ENCODE measurements around the gene TFDP3.

TFDP3 gene, protein sequence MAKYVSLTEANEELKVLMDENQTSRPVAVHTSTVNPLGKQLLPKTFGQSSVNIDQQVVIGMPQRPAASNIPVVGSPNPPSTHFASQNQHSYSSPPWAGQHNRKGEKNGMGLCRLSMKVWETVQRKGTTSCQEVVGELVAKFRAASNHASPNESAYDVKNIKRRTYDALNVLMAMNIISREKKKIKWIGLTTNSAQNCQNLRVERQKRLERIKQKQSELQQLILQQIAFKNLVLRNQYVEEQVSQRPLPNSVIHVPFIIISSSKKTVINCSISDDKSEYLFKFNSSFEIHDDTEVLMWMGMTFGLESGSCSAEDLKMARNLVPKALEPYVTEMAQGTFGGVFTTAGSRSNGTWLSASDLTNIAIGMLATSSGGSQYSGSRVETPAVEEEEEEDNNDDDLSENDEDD

DNA sequence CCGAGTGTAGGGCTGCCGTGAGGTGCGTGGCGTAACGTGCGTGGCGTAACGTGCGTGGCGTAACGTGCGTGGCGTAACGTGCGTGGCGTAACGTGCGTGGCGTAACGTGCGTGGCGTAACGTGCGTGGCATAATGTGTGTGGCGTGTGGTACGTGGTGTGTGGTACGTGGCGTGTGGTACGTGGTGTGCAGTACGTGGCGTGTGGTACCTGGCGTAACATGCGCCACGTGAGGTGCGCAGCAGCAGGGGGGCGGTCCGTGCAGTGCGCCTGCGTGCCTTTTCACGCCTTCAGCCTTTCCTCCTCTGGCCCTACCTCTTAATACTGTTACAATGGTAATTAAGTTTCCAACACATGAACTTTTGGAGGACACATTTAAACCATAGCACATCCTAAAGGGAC lies at the start of gene TFDP3:
TFDP3 (minus strand) TSS at position 26 of the 400 bp plus-strand sequence. CDS start 95 bp downstream, outside the sequence.
- no peak for DNase-seq (ENCODE audit: low read depth)

DNA sequence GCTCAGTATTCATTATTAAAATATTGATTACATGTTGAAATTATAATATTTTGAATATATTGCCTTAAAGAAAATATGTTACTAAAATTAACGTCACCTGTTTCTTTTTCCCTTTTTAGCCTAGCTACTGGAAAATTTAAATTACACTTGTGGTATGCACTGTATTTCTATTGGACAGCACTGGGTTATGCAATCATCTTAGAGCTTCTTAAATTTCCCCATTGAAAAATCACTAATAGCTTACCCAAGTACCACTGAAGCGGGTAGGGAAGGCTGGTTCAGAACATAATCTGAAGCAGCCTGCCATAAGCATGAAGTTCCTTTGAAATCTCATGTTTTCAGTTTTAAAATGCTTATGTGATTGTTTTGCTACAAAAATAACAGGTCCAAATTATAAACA lies 49.5 kb upstream of the TFDP3 start:
- no peak for DNase-seq (ENCODE audit: low read depth)

DNA sequence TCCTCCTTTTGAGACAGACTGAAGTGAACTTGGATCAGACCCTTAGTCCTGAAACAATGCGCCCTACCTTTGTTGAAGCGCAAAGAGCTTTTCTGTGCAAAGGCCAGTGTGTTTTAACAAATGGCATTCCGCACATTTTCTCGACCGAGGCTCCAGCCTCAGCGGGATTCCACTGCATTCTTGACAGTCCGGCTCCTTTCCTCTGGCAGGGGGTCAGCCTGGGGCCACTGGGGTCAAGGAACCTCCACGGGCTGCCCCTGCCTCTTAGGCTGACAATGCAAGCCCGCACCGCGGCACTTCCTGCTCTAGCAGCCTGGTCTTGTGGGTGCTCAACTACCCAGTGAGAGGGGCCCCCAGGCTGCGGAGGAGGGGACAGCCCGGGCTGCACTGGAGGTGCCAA lies 47.2 kb upstream of the TFDP3 start:
- DNase-seq (ENCODE audit: low read depth): peak; percentile 1

DNA sequence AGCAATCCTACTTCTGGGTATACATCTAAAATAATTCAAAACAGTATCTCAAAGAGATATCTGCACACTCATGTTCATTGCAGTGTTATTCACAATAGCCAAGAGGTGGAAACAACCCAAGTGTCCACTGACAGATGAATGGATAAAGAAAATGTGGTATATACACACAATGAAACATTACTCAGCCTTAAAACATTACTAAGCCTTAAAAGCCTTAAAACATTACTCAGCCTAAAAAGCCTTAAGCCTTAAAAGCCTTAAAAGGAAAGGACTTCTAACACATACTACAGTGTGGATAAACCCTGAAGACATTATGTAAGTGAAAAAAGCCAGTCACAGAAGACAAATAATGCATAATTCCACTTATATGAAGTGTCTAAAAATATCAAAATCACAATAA lies 40.3 kb upstream of the TFDP3 start:
- DNase-seq (ENCODE audit: low read depth): peak; percentile 47

DNA sequence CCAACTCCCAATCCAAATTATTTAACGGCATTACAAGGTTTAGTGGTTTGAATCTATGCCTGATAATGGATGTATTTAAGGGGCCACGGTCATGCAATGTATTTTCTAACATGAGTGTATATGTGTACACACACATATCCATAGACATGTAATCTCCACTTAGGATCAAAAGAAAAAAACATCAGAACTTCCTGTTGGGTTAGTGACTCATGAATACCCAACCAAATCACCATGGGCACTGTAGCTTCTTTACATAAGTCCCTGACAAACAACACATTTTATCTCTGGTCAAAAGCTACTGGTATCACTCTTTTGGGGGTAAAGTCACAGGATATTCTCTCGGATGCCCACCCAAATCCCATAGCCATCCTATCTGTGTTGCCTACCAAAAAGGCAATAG lies 36.5 kb upstream of the TFDP3 start:
- peak; percentile 44 for DNase-seq (ENCODE audit: low read depth)

DNA sequence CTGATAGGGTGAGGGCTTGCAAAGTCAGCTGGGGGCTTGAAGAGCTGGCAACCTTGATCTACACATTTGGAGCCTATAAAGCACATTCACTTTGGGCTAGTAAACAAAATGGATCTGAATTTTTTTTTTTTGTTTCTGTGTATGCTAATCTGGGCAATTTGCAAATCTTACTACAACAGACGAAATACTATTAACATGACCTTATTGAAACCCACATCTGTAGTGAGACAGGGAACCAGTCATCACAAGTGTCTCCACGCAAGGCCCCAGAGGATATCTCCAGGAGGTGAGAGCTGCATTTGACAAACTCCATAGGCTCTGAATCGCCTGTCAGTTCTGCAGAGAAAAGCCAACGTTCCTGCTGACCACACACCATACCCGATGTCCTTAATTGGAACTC lies 33.0 kb upstream of the TFDP3 start:
- no peak for DNase-seq (ENCODE audit: low read depth)

DNA sequence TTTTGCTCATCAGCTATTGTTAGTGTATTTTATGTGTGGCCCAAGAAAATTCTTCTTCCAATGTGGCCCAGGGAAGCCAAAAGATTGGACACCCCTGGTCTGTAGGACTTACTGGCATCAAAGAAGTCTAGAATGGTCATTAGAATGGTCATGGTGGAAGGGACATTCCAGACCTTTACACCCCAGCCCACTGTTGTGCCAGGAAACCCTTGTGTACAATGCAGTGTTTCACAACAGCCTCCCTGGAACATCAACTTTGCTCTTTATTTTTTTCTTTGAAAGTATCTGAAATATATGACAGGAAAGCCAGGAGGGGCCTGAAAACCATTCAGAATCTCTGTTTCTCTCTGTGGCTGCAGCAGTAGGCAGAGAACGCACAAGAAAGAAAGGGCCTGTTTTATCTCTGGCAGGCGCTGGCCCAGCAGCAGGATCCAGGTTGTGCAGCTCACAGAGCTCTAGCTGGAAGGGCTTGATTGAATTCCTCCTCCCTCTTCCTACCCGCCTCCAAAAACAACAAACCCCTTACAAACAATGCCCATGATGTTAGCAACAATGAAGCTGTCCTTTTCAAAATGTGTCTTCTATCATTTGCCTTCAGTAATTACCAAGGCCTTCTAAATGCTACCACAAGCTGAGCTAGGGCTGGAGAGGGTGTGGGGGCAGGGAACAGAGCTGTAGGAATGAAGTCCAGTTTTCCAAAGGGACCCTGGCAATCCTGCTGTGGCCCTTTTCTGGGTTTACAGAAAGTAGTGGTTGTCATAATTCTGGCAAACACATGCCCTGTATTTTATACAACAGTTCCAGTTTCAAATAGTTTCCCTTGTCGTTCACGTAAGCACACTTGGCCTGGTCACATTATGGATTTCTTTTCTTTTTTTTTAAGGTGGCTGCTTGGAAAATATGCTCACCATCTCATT lies 32.3 kb upstream of the TFDP3 start:
- DNase-seq (ENCODE audit: low read depth): no peak

DNA sequence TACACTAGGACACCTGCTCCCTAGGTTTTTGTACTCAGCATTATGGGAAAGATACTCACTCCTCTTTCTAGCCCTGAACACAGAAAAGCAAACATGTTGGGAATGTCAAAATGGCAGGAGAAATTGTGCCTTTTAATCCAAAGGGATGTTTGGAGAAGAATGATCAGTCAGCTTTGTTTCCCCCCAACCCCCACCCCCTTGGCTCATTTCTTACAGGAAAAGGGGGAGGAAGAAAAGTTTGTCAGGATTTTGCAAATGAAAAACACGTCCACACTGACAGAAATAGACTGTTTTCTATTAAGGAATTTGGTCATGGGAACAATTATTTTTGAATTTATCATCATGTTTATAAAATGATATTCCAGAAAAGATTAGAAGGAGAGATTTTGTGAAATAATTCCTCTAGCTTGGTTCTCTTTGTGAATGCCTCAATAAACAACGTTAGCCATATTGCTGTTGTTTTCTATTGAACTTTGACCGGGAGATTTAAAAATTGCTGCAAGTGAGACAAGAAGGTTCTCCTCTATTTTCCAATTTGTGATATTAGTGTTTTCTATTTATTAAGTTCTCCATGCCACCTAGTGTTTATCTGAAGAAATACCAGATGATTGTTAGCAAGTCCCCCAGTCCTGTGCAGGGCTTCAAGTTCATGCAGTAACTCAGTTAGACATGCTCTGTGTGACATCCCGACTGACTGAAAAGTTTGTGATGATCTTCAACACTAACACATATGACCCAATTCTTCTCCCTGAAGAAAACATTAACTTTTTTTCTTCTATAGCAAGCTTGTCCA lies 31.3 kb upstream of the TFDP3 start:
- DNase-seq (ENCODE audit: low read depth): no peak

DNA sequence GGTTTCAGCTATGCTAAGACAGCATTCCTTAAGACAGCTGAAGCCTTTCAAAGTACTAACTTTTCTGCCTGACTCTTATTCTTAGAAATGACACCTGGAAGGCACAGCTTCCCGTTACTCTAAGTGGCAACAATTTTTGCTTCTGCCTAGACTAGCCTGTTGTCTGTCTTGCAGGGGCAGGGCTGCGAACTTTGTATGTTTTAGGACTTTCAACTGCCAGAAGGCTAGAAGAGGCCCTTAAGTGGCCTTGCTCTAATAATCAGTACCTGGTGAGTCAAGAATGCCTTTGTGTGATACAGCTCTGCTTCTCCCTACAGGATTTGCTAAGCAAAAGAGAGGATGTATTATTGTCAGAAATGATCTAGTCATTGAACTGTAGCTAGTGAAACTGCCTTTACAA lies 30.0 kb upstream of the TFDP3 start:
- no peak for DNase-seq (ENCODE audit: low read depth)

DNA sequence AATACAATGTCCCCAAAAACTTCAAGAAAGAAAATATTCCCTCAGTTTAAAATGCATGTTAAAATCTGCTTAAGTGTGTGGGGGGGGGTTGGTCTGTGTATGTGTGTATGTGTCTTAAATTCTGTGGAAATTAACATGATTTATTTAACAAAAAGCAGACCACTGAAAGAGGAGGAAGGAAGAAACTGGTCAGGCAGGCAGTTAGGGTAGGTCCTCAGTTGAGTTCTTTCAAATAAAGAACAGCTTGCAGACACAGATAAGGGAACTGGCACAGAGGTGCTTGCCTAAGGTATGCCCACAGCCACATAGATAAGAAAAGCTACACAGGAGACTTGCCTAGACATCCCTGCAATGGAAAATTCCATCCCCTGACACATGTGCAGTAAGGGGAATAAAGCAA lies 28.8 kb upstream of the TFDP3 start:
- no peak for DNase-seq (ENCODE audit: low read depth)

DNA sequence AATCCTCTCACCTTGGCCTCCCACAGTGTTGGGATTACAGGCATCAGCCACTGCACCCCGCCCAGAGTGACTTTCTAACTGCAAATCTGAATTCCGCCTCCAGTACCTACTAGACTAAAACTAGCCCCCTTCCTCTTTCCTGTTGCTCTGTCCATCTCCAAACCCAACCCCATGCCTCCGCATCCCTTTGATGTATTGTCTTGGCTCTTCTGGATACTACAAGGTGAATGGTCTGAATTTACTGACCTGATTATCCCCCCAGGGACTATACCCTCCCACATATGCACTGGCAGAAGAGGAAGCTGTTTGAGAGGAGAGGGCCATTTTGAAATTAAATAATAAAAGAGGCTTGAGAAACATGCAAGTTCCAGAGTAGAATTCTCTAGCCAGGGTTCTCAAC lies 17.7 kb upstream of the TFDP3 start:
- DNase-seq (ENCODE audit: low read depth): no peak

DNA sequence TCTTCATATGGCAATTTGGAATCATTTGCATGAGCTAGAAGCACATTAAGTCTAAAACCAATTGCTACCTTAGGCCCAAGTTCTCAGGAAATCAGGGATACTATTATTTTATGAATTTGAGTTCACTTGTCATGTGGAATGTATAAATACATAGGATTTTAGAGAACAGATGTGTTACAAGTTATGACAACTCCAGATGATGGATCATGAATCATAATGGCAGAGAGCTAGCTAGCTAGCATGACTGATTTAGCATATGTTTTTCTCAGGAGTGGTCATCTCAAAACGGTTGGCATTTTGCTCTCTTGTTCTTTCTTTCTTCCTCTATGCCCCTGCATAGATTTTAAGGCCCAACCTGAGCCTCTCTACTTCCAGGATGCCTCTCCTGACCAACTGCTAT lies 14.2 kb upstream of the TFDP3 start:
- DNase-seq (ENCODE audit: low read depth): no peak

DNA sequence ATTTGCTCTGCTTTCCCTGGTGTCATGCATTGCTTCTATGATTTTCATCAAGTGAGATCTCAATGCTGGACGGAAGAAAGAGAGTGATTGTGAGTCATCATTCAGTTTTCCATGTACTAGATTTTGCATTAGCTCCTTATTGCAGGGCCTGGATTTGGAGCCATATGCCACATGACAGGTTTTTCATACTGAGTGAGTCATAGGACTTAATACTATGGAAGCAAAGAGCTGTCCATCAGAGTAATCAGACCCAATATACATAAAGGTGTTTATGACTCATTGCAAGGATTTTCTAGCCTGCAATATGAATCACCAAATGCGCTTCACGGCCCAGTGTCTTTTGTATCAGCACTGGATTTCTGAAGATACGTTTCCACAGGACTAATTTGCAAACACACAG lies 11.2 kb upstream of the TFDP3 start:
- no peak for DNase-seq (ENCODE audit: low read depth)

DNA sequence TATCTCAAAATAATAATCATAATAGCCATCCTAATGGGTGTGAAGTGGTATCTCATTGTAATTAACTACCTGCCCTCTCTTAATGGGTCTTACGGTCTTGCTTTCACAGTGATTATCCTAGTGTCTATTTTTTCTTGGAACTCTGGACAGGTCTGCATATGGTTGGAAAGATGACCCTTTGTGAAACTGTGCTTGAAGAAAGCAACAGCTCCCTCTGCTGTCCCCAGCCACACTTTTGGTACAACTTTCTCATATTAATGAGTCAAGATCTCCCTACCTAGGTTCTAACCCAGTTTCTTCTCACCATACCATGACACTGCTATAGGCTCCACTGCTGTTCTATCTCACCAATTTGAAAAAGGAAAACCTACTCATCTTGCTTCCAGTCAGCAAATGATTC lies 2.4 kb downstream of the TFDP3 start:
- no peak for DNase-seq (ENCODE audit: low read depth)

DNA sequence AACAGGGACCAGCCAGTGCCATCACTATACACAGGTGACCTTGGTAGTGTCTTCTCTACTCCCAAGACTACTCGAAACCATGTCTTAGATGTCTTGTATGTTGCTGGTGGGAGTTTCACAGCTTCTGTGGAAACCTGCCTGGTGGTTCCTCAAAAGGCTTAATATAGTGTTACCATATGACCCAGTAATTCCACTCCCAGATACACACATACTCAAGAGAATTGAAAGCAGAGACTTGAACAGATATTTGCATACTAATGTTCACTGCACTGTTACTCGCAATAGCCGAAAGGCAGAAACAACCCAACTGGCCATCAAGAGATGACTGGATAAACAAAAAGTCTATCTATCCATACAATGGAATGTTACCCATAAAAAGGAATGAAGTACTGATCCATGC lies 3.1 kb downstream of the TFDP3 start:
- DNase-seq (ENCODE audit: low read depth): no peak

DNA sequence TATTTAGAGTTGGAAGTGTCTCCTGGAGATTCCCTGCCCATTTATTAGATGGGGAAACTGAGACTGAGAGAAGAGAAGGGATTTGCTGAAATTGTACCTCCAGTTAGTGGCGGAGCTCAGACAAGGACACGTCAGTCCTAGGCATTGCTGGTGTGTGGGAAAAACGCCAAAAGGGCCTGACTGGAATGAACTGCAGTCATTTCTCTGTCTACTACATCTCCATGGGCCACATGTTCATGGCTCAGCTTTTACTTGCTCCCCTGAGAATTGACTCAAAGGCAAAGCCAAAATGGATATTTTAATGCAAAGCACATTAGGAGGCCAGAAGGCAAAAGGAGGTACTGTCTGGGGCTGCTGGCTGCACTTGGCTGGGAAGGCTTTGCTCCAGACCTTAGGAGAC lies 3.9 kb downstream of the TFDP3 start:
- DNase-seq (ENCODE audit: low read depth): no peak

DNA sequence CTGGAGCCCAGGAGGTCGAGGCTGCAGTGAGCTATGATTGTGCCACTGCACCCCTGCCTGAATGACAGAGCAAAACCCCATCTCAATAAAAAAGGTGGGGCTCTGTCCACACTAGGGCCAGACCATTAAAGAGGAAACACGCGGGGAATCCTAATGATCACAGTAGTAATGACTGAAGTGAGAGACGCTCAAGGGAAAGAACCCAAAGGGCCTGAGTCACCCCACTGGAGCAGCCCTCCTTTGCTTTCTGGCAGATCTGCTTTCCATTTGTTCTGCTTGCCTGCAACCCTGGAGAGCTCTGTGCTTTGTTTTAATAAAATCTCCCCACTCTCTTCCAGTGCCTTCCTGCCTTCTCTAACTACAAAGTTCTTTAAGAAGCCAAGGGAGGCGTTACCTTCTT lies 5.0 kb downstream of the TFDP3 start:
- no peak for DNase-seq (ENCODE audit: low read depth)

DNA sequence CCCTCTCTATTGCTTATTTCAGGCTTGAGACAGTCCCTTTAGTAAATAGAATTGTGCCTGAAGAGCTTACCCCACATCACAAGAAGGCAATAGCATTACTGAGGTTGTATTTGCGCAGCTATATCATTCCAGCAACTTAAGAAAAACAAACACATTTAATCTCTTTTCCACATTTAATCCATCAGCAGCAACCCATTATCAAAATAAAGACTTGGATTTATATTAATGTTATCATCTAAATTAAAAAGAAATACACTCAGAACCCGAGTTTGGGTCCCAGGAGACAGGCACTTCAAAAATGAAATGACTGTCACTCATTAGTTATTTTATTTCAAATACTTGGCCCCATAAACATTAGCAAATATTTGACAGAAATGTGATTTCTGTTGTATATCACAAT lies 10.4 kb downstream of the TFDP3 start:
- no peak for DNase-seq (ENCODE audit: low read depth)

DNA sequence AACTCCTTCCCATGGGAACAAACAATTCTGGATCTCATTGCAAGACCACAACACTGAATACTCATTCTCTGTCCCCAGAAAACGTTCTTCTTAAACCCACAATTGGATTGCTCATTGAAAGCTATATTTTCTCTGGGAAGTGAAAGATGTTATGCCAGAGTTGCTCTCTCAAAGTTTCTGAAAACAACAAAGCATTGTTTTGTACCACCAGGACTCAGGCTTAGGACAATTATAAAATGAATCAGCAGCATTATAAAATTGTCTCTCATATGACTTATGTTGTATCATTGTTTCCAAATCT lies 26.5 kb downstream of the TFDP3 start:
- no peak for DNase-seq (ENCODE audit: low read depth)

DNA sequence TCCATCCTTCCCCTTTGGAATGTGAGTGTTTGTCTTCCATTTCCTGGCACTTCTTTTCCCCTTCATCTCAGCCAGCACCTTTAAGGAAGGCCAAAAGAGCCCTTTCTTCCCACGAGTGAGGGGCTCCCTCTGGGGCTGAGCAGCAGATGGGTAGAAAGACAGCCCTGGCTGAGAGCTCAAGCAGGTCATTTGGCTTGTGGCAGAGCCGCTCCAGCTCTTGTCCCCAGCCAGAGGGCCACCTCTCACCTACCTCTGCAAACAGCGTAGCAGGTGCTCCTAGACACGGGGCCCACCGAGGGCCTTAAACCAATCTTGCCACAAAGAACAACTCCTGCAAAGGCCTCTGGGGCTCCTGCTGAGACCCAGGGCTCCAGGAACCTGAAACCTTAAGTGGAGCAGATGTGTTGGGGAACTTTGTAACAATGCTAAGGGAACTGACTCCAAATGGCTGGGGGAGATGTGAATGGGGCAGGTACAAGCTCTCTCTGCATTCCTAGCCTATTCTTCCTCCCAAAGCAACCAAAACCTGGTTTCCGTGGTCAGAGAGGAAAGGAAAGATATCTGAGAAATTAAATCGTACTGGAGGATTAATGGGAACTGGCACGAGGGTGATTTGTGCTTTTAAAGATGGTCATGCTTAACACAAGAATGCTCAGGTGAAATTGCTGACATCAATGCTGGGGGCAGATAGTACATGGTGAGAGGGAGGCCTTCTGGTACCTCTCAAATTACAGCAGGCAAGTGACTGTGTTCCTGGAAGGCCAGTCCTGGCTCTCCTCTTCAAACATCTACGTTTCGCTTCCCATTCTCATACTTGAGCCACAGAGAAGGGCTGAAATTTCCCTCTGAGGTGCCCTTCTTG lies 27.0 kb downstream of the TFDP3 start:
- no peak for DNase-seq (ENCODE audit: low read depth)

DNA sequence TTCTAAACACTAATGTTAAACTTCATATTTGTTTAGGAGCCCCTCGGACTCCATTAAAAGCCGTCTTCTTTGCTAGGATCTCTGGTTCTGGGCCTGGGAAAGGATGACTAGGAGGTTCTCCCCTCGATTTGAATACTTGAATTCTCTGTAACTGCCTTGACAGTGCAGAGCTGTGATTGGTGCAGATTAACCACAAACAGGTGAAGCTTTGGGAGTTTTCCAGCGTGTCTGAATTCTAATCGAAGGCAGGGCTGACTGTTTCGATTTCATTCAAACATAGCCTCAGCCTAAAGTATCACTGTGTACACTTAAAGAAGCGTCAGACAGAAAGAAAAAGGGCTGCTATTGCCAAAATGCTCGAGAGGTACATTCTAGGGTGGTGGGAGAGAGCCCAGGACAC lies 29.0 kb downstream of the TFDP3 start:
- no peak for DNase-seq (ENCODE audit: low read depth)

DNA sequence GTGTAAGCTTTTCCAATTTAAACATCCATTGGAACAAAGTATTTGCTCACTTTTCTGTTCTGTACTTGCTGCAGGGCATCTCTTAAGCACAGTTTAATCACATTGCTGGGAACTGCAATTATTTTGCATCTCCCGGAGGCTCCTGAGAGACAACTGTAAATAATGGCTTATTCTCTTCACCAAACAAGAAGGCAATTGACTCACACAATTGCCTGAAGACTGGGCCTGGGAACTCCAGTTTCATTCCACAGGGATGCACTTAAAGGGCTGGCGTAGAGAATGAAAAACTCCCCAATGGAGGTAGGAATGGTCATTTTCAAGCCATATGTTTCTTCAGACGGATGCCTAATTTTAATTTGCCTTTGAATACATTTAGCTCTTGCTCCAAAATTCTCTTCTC lies 29.5 kb downstream of the TFDP3 start:
- DNase-seq (ENCODE audit: low read depth): no peak

Data from EH (cell line).